Measurements from ENCODE around the gene HIF3A.
A peak's percentile ranks its signal among the peaks of the same experiment; 100 is the strongest.

The HIF3A gene

DNA sequence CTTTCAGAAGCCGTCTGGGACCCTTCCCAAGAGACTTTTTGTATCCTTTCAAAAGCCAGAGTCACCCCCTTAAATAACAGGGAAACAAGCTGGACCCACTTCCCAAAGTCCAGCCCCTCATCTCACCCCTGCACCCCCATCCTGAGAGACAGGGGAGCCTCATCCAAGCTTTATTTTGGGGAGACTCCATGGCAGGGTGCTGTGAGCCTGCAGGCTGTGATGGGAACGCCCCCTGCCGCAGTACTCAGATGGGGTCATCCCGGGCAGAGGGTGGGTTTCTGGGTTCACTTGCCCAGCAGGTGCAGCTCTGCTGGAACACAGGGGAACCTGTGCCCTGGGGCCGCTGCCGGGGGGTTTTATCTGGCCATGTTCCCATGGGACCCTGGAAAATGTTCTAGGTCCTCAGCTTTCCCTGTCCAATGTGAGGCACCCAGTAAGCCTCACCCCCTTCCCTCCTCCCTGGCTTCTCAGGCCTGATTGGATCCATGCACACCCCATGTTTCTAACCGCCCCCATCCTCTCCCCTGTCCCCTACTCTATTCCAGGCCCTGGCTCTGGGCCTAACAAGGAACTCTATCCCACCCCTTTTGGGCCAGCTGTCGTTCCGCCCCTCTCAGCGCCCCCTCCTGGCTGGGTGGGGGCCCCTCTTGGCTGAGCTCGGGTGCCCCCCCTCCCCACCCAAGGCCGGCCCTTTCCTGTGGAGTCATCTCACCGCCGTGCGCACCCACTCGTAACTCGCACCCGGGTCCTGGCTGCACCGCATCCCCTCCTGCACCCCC is 1.0 kb downstream of the HIF3A start:
- no peak for TF ChIP-seq POLR2AphosphoS5 (IDR thresholded peaks at IDR 0.05; ENCODE audit: low read depth, low read length)
- no peak for TF ChIP-seq SIN3A (IDR thresholded peaks at IDR 0.05; ENCODE audit: borderline replicate concordance, insufficient read depth, low read length)
- no peak for TF ChIP-seq TAF1 (IDR thresholded peaks at IDR 0.05; ENCODE audit: borderline replicate concordance, insufficient read depth, low read length)
- TF ChIP-seq, protein P1, sequence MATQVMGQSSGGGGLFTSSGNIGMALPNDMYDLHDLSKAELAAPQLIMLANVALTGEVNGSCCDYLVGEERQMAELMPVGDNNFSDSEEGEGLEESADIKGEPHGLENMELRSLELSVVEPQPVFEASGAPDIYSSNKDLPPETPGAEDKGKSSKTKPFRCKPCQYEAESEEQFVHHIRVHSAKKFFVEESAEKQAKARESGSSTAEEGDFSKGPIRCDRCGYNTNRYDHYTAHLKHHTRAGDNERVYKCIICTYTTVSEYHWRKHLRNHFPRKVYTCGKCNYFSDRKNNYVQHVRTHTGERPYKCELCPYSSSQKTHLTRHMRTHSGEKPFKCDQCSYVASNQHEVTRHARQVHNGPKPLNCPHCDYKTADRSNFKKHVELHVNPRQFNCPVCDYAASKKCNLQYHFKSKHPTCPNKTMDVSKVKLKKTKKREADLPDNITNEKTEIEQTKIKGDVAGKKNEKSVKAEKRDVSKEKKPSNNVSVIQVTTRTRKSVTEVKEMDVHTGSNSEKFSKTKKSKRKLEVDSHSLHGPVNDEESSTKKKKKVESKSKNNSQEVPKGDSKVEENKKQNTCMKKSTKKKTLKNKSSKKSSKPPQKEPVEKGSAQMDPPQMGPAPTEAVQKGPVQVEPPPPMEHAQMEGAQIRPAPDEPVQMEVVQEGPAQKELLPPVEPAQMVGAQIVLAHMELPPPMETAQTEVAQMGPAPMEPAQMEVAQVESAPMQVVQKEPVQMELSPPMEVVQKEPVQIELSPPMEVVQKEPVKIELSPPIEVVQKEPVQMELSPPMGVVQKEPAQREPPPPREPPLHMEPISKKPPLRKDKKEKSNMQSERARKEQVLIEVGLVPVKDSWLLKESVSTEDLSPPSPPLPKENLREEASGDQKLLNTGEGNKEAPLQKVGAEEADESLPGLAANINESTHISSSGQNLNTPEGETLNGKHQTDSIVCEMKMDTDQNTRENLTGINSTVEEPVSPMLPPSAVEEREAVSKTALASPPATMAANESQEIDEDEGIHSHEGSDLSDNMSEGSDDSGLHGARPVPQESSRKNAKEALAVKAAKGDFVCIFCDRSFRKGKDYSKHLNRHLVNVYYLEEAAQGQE (IDR thresholded peaks at IDR 0.05; ENCODE audit: insufficient read depth in 1 of 2, low read depth in 2 of 2, low read length in 2 of 2) = no peak
- TF ChIP-seq FOXP2 (optimal IDR thresholded peaks at IDR 0.05; ENCODE audit: borderline replicate concordance, extremely low read depth, extremely low read length, insufficient read depth) = no peak

DNA sequence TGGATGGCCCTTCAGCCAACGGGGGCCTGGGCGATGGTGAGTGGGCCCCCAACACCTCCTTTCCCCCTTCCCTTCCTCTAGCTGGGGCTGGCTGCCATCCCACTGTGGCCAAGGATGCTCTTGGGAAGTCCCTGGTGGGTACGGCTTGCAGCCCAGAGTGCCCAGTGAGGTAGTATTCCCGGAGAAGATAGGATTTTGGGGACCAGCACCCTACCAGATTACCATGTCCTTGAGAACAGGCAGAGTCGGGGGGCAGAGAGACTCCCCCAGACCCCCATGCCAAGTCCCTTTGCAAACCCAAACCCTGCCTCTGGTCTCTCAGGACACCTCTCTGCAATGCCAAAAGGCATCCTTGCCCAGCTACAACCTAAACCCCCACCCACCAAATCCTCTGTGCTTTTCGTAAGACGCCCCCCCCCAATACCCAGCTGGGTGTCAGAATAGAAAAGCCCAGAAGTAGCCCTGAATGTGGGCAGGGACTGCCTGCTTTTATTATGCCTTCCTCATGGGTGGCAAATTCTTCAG is 1.7 kb downstream of the HIF3A start:
- TF ChIP-seq, protein P1 (IDR thresholded peaks at IDR 0.05; ENCODE audit: insufficient read depth in 1 of 2, low read depth in 2 of 2, low read length in 2 of 2) = no peak
- TF ChIP-seq TAF1 (IDR thresholded peaks at IDR 0.05; ENCODE audit: borderline replicate concordance, insufficient read depth, low read length) (no peak), POLR2AphosphoS5 (IDR thresholded peaks at IDR 0.05; ENCODE audit: low read depth, low read length) (no peak), SIN3A (IDR thresholded peaks at IDR 0.05; ENCODE audit: borderline replicate concordance, insufficient read depth, low read length) (no peak), FOXP2 (optimal IDR thresholded peaks at IDR 0.05; ENCODE audit: borderline replicate concordance, extremely low read depth, extremely low read length, insufficient read depth) (no peak)

DNA sequence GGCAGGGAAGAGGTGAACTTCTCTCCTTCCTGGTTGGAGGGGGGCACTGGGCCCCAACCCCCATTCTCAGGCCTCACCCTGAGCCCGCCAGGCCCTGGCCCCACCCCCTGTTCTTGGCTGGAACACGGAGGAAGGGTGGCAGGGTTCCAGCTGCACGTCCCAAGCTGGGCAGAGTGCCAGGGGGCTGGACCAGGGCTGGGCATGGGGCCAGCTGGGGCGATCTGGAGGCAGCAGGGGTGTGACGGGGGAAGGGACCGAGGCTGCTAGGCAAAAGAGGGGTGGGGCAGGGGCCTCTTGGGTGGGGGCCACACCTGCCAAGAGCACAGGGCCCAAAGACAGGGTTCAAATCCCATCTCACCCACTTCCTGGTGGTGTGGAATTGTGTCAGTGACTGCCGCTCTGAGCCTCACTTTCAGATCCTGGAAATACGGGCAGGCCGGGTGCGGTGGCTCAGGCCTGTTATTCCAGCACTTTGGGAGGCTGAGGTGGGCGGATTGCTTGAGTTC is 2.2 kb downstream of the HIF3A start:
- peak; percentile 86 for TF ChIP-seq FOXP2 (optimal IDR thresholded peaks at IDR 0.05; ENCODE audit: borderline replicate concordance, extremely low read depth, extremely low read length, insufficient read depth)
- TF ChIP-seq, protein P1 (IDR thresholded peaks at IDR 0.05; ENCODE audit: insufficient read depth in 1 of 2, low read depth in 2 of 2, low read length in 2 of 2) = no peak
- no peak for TF ChIP-seq SIN3A (IDR thresholded peaks at IDR 0.05; ENCODE audit: borderline replicate concordance, insufficient read depth, low read length)
- TF ChIP-seq POLR2AphosphoS5 (IDR thresholded peaks at IDR 0.05; ENCODE audit: low read depth, low read length) = peak; percentile 26; the same call in 1 of the 2 replicates
- no peak for TF ChIP-seq TAF1 (IDR thresholded peaks at IDR 0.05; ENCODE audit: borderline replicate concordance, insufficient read depth, low read length)

DNA sequence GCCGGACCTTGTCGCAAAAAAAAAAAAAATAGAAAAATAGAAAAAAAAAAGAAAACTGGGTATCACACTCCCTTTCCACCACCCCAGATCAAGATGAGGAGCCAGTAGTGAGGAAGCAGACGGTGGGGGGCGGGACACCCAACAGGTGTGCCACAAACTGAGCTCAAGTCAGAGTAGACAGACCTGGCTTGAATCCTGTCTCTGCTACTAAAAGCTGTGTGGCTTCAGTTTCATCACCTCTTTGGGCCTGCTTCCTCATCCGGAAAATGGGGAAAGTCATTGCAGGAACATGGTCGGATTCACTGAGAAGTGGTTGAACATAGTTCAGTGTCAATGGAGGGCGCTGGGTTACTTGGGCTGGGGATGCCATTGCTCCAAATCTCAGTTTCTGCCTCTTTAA is 2.9 kb downstream of the HIF3A start:
- no peak for TF ChIP-seq POLR2AphosphoS5 (IDR thresholded peaks at IDR 0.05; ENCODE audit: low read depth, low read length)
- TF ChIP-seq, protein P1 (IDR thresholded peaks at IDR 0.05; ENCODE audit: insufficient read depth in 1 of 2, low read depth in 2 of 2, low read length in 2 of 2) = no peak
